ENCODE data around the gene DRG2. TPM values are rescaled to one million over a fixed set of nuclear protein-coding genes. Genes with fewer than 3 reads are reported as not detected.
A peak's percentile ranks its signal among the peaks of the same experiment; 100 is the strongest.

Gene DRG2
- total and polyA plus RNA-seq, 7 donors = 23.7 to 33.5 (median 29.7) TPM

GRCh38 chr17:18070861-18071340 is 16.8 kb upstream of the DRG2 start:
- Histone ChIP-seq H3K27ac (peak overlapping the region; percentile 23), H3K36me3 (ENCODE audit: insufficient read depth in 1 of 2, low read depth in 1 of 2) (peaks cover 0 to 14% of the 10 kb centered on the region in 2 donors), H3K4me3 (peak overlapping the region; percentile 24), H3K4me1 (peaks cover 7% of the 10 kb centered on the region), H3K9me3 (no peaks in the 10 kb centered on the region), H3K27me3 (ENCODE audit: insufficient read depth in 3 of 3, low read length in 2 of 3) (no peaks in the 10 kb centered on the region)
- 6 to 8% (median 6%) methylated on average over 8 of the region's 8 CpGs for WGBS, 3 donors
- intact Hi-C loops (cut with DNase I) = no loop called here
- ATAC-seq (peak; percentile 53 to 74 (median 66)), DNase-seq (no peak)
- no peak for TF ChIP-seq CTCF (IDR thresholded peaks at IDR 0.05)

- H3K27me3 ChIP-seq (ENCODE audit: insufficient read depth in 3 of 3, low read length in 2 of 3) = no peaks in the 10 kb centered on the region
- intact Hi-C loops (cut with DNase I) = no loop called here
- H3K9me3 ChIP-seq = no peaks in the 10 kb centered on the region
- peaks cover 0 to 7% of the 10 kb centered on the region in 2 donors for H3K36me3 ChIP-seq (ENCODE audit: insufficient read depth in 1 of 2, low read depth in 1 of 2)
- H3K4me1 ChIP-seq = peaks cover 7% of the 10 kb centered on the region
- no peak for ATAC-seq
- no peak for DNase-seq
- peak overlapping the region; percentile 23 for H3K27ac ChIP-seq
- no peak for TF ChIP-seq CTCF (IDR thresholded peaks at IDR 0.05)
- H3K4me3 ChIP-seq = no peak overlapping the region
These were observed 16.0 kb upstream of the DRG2 start for GRCh38 chr17:18071751-18072150.

- ATAC-seq (no peak), DNase-seq (no peak)
- Histone ChIP-seq H3K4me1 (peaks cover 7% of the 10 kb centered on the region), H3K27me3 (ENCODE audit: insufficient read depth in 3 of 3, low read length in 2 of 3) (no peaks in the 10 kb centered on the region), H3K9me3 (no peaks in the 10 kb centered on the region), H3K4me3 (no peak overlapping the region), H3K27ac (no peak overlapping the region), H3K36me3 (ENCODE audit: insufficient read depth in 1 of 2, low read depth in 1 of 2) (no peaks in the 10 kb centered on the region)
- TF ChIP-seq CTCF (IDR thresholded peaks at IDR 0.05) = no peak
- intact Hi-C loops (cut with DNase I) = no loop called here
- 86 to 90% (median 87%) methylated on average over 6 of the region's 6 CpGs for WGBS, 3 donors
These were observed 13.0 kb upstream of the DRG2 start for GRCh38 chr17:18074566-18075272.

- no peak for TF ChIP-seq CTCF (IDR thresholded peaks at IDR 0.05)
- no peak overlapping the region for H3K4me3 ChIP-seq
- intact Hi-C loops (cut with DNase I) = no loop called here
- DNase-seq = no peak
- H3K4me1 ChIP-seq = no peaks in the 10 kb centered on the region
- no peak overlapping the region for H3K27ac ChIP-seq
- H3K9me3 ChIP-seq = no peaks in the 10 kb centered on the region
- no peak for ATAC-seq
- no peaks in the 10 kb centered on the region for H3K27me3 ChIP-seq (ENCODE audit: insufficient read depth in 3 of 3, low read length in 2 of 3)
- WGBS, 3 donors = 51 to 55% (median 52%) methylated on average over 7 of the region's 7 CpGs
- H3K36me3 ChIP-seq (ENCODE audit: insufficient read depth in 1 of 2, low read depth in 1 of 2) = no peaks in the 10 kb centered on the region
These were observed 10.8 kb upstream of the DRG2 start for GRCh38 chr17:18076936-18077335.

GRCh38 chr17:18079543-18079942 is 8.2 kb upstream of the DRG2 start:
- H3K9me3 ChIP-seq = no peaks in the 10 kb centered on the region
- DNase-seq (no peak), ATAC-seq (no peak)
- TF ChIP-seq CTCF (IDR thresholded peaks at IDR 0.05) = no peak
- no peak overlapping the region for H3K4me3 ChIP-seq
- 75 to 83% (median 82%) methylated on average over 4 of the region's 4 CpGs for whole genome bisulfite sequencing, 3 donors
- intact Hi-C loops (cut with DNase I) = no loop called here
- H3K27ac ChIP-seq = no peak overlapping the region
- H3K4me1 ChIP-seq = no peaks in the 10 kb centered on the region
- no peaks in the 10 kb centered on the region for H3K36me3 ChIP-seq (ENCODE audit: insufficient read depth in 1 of 2, low read depth in 1 of 2)
- H3K27me3 ChIP-seq (ENCODE audit: insufficient read depth in 3 of 3, low read length in 2 of 3) = no peaks in the 10 kb centered on the region
